Retinal pigment epithelial cell (primary cell): ENCODE results near the gene KCNK5.

ENCODE experiments used
- DNase-seq: peaks from one replicate; pipeline ENCODE4 v3.0.0-alpha.2; 2010; ENCODE audit warnings: low read depth
- H3K4me3 ChIP-seq: 2 replicates; pipeline ENCODE4 v1.5.1; 2011; ENCODE audit warnings: mild to moderate bottlenecking, low read length, control low read depth, moderate library complexity
- CTCF ChIP-seq: conservative IDR thresholded peaks from 2 replicates; pipeline ENCODE4 v1.5.1; 2011; ENCODE audit warnings: low read depth, low read length, control low read depth, inconsistent platforms

The KCNK5 gene

GRCh38 chr6:39217177-39217864, 12.0 kb downstream of the KCNK5 start:
- no peak for DNase-seq
- no peak for TF ChIP-seq CTCF

DNA sequence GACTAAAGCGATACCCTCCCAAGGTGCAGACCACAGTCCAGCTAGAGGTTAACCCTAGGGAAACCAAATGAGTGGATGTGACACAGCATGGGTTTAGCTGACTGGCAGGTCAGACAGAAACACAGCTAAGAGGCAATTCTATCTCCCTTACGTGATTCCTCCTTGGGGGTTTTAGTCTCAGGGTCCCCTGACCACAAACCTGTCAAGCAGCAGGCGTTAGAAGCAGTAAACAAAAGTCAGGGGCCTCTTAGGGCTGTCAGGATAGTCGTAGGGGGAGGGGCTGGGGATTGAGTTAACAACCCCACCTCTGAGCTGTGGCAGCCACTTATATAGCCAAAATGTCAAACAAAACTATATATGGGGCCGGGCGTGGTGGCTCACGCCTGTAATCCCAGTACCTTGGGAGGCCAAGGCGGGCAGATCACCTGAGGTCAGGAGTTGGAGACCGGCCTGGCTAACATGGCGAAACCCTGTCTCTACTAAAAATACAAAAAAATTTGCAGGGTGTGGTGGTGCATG, 13.6 kb downstream of the KCNK5 start:
- no peak for DNase-seq
- TF ChIP-seq CTCF: no peak
- no peak overlapping the region for H3K4me3 ChIP-seq

More at GRCh38 chr6:39217177-39217864, 12.0 kb downstream of the KCNK5 start:
- no peak overlapping the region for H3K4me3 ChIP-seq

GRCh38 chr6:39214846-39215639, 14.2 kb downstream of the KCNK5 start:
- no peak overlapping the region for H3K4me3 ChIP-seq
- DNase-seq: no peak
- no peak for TF ChIP-seq CTCF

DNA sequence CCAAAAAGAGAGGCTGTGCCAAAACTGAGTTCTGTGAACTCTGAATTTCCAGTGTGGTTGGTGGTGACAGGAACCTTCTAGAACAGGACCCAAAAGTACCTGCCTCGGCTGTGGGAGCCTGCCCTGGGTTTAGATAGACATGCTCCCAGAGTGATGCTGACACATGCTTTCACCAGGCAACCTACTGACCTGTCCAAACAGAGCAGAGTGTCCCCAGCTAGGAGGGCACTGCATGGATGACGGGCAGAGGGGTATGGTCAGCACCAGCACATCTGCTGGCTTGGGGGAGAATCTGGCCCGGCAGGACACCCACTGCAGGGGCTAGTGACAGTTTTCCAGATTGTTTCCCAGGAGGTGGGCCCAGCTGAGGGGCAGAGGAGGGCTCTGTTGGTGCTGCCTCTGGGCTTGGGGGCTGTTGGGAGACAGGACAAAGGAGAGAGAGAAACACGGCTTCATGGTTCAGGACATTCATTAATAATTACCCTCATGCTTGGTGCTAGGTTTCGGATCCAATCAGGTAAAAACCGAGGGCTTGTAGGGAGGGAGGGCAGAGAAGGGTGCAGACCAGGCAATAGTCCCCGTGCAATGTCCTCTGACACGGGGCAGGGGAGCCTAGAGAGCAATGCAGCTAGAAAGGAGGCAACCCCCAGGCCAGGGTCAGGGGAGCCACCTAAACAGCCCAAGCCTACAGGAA, 15.0 kb downstream of the KCNK5 start:
- no peak for TF ChIP-seq CTCF
- DNase-seq: no peak
- no peak overlapping the region for H3K4me3 ChIP-seq

- no peak for TF ChIP-seq CTCF
- DNase-seq: no peak
- H3K4me3 ChIP-seq: no peak overlapping the region
Measured at GRCh38 chr6:39213195-39213920, 15.9 kb downstream of the KCNK5 start.

GRCh38 chr6:39211183-39211582, 18.1 kb downstream of the KCNK5 start:
- DNase-seq: no peak
- no peak overlapping the region for H3K4me3 ChIP-seq
- no peak for TF ChIP-seq CTCF
